SKM-1 (cell line): ENCODE measurements around the gene WIZ.
A peak's percentile ranks its signal among the peaks of the same experiment; 100 is the strongest.

Experiments used
- DNase-seq: peaks from one replicate; lab custom pipeline; 2025; ENCODE audit not compliant: unreplicated experiment; lab: John Stamatoyannopoulos, UW

The WIZ gene

GRCh38 chr19:15430526-15431120 is 19.1 kb downstream of the WIZ start:
- DNase-seq: no peak

- no peak for DNase-seq
Measured at GRCh38 chr19:15429825-15430467, 19.8 kb downstream of the WIZ start.

GRCh38 chr19:15428956-15429824 is 20.6 kb downstream of the WIZ start:
- DNase-seq: no peak

- no peak for DNase-seq
Measured at GRCh38 chr19:15427991-15428471, 21.7 kb downstream of the WIZ start.

- no peak for DNase-seq
Measured at GRCh38 chr19:15427350-15427700, 22.4 kb downstream of the WIZ start.

GRCh38 chr19:15426485-15427349 is 23.0 kb downstream of the WIZ start:
- DNase-seq: no peak

- DNase-seq: no peak
Measured at GRCh38 chr19:15425321-15425950, 24.3 kb downstream of the WIZ start.

- DNase-seq: no peak
Measured at GRCh38 chr19:15424692-15425272, 25.0 kb downstream of the WIZ start.

- no peak for DNase-seq
Measured at GRCh38 chr19:15424121-15424520, 25.6 kb downstream of the WIZ start.

GRCh38 chr19:15423130-15423529 is 26.6 kb downstream of the WIZ start:
- DNase-seq: no peak

GRCh38 chr19:15422296-15423075 is 27.3 kb downstream of the WIZ start:
- no peak for DNase-seq

GRCh38 chr19:15421721-15422260 is 28.0 kb downstream of the WIZ start:
- DNase-seq: no peak

GRCh38 chr19:15421136-15421695 is 28.5 kb downstream of the WIZ start:
- no peak for DNase-seq

GRCh38 chr19:15419413-15420025 is 30.2 kb downstream of the WIZ start:
- no peak for DNase-seq

GRCh38 chr19:15418579-15419412 is 31.0 kb downstream of the WIZ start, which contains the start of gene AKAP8L:
TSS of gene AKAP8L (minus strand) at chr19:15418988. CDS start at chr19:15418923, 65 bp downstream.
- DNase-seq: peak; percentile 100

- no peak for DNase-seq
Measured at GRCh38 chr19:15418231-15418578, 31.6 kb downstream of the WIZ start.

- DNase-seq: no peak
Measured at GRCh38 chr19:15417699-15418098, 32.1 kb downstream of the WIZ start.

GRCh38 chr19:15412832-15413231 is 36.9 kb downstream of the WIZ start:
- DNase-seq: no peak
